PC-3 (cell line): ENCODE measurements around the gene PLEKHM3. TPM values are rescaled to one million over a fixed set of nuclear protein-coding genes. Genes with fewer than 3 reads are reported as not detected.

Source experiments
- ATAC-seq: fragments of 200-7000 bp; cut with Tn5 transposase; 2 replicates; pipeline ENCODE4 v1.9.1; 2020; ENCODE audit warnings: mild to moderate bottlenecking, moderate library complexity
- BruUV-seq: library from RNA; stranded (reverse); fragments of 400-500 nt; replicated peaks from 2 replicates; lab custom pipeline; 2021; lab: Mats Ljungman, UMichigan
- CTCF ChIA-PET: fragments of 300-600 bp; sonication (Branson Sonifier 250); formaldehyde crosslinking; loops from one replicate; lab custom pipeline; 2022; ENCODE audit warnings: antibody characterized with exemption; lab: Charles Lee
- POLR2A ChIA-PET: fragments of 300-600 bp; sonication (Branson Sonifier 250); formaldehyde crosslinking; loops from one replicate; lab custom pipeline; 2022; ENCODE audit warnings: antibody characterized with exemption; ENCODE audit not compliant: unreplicated experiment; lab: Charles Lee
- DNase-seq: peaks from one replicate; pipeline ENCODE4 v3.0.0-alpha.2; 2015
- H2AFZ ChIP-seq: fragments of 300-600 bp; sonication (generic); 2 replicates; pipeline ENCODE4 v1.6.0; 2016; ENCODE audit warnings: antibody characterized with exemption, low read length
- H3F3A ChIP-seq: fragments of 300-600 bp; sonication (generic); one replicate; pipeline ENCODE4 v1.6.0; 2017; ENCODE audit warnings: antibody characterized with exemption, low read length, control low read depth, mild to moderate bottlenecking; ENCODE audit not compliant: unreplicated experiment
- H3K27ac ChIP-seq: fragments of 300-600 bp; sonication (generic); 2 replicates; pipeline ENCODE4 v1.5.1; 2016; ENCODE audit warnings: mild to moderate bottlenecking, low read length
- H3K27me3 ChIP-seq: fragments of 300-600 bp; sonication (generic); 2 replicates; pipeline ENCODE4 v1.6.1; 2016; ENCODE audit warnings: low read length, mixed read lengths
- H3K36me3 ChIP-seq: fragments of 300-600 bp; sonication (generic); 2 replicates; pipeline ENCODE4 v1.6.1; 2016; ENCODE audit warnings: low read depth, mixed run types, low read length, mixed read lengths
- H3K4me1 ChIP-seq: fragments of 300-600 bp; sonication (generic); 2 replicates; pipeline ENCODE4 v1.5.1; 2016; ENCODE audit warnings: low read length; ENCODE audit not compliant: insufficient read depth
- H3K4me2 ChIP-seq: fragments of 300-600 bp; sonication (generic); 2 replicates; pipeline ENCODE4 v1.6.0; 2016; ENCODE audit warnings: low read length
- H3K4me3 ChIP-seq: fragments of 300-600 bp; sonication (generic); 2 replicates; pipeline ENCODE4 v1.5.1; 2016; ENCODE audit warnings: mild to moderate bottlenecking, low read length, mixed read lengths
- H3K79me2 ChIP-seq: fragments of 300-600 bp; sonication (generic); 2 replicates; pipeline ENCODE4 v1.6.1; 2017; ENCODE audit warnings: low read length, mixed read lengths
- H3K9ac ChIP-seq: fragments of 300-600 bp; sonication (generic); 2 replicates; pipeline ENCODE4 v1.6.0; 2016; ENCODE audit warnings: mild to moderate bottlenecking, low read length
- H3K9me2 ChIP-seq: fragments of 300-600 bp; sonication (generic); replicated peaks from 2 replicates; pipeline ENCODE4 v1.6.1; 2016; ENCODE audit warnings: mixed run types, low read length, mixed read lengths
- H3K9me3 ChIP-seq: fragments of 300-600 bp; sonication (generic); 2 replicates; pipeline ENCODE4 v1.6.1; 2016; ENCODE audit warnings: low read length, mixed read lengths
- H4K20me1 ChIP-seq: fragments of 300-600 bp; sonication (generic); 2 replicates; pipeline ENCODE4 v1.6.1; 2016; ENCODE audit warnings: low read length, mixed read lengths
- CTCF ChIP-seq: fragments of 300-600 bp; sonication (generic); conservative IDR thresholded peaks from 2 replicates; pipeline ENCODE4 v1.5.1; 2017; ENCODE audit warnings: antibody characterized with exemption, low read depth, mild to moderate bottlenecking, low read length
- EZH2 ChIP-seq: fragments of 300-600 bp; sonication (generic); IDR thresholded peaks from one replicate; pipeline ENCODE4 v1.6.1; 2017; ENCODE audit warnings: antibody characterized with exemption, mild to moderate bottlenecking, low read length; ENCODE audit not compliant: unreplicated experiment
- EZH2phosphoT487 ChIP-seq: fragments of 300-600 bp; sonication (generic); IDR thresholded peaks from 2 replicates; pipeline ENCODE4 v1.6.1; 2018; ENCODE audit warnings: mild to moderate bottlenecking, antibody characterized with exemption, low read length, borderline replicate concordance
- intact Hi-C: fragments of 100-400 bp; cut with micrococcal nuclease; formaldehyde crosslinking; loops from 2 replicates; pipeline ENCODE4 v1.9.0; 2023
- total RNA-seq: library from RNA; depleted of rRNA; stranded (reverse); fragments of >200 nt; gene quantifications from 2 replicates; pipeline ENCODE4 v1.2.3, GENCODE V29; 2014

The PLEKHM3 gene
- total RNA-seq, 1 experiment from 2014 or later, result 5.9 TPM

- no peaks in the 10 kb centered on the region for H3K27me3 ChIP-seq
- CTCF ChIA-PET, result no interaction called here
- no peaks in the 10 kb centered on the region for H3K9me3 ChIP-seq
- ATAC-seq (no peak), DNase-seq (no peak)
- H3K4me3 ChIP-seq, result no peak overlapping the region
- no peaks in the 10 kb centered on the region for H3K36me3 ChIP-seq
- no peaks in the 10 kb centered on the region for H3K9me2 ChIP-seq
- no peaks in the 10 kb centered on the region for H4K20me1 ChIP-seq
- no peak overlapping the region for H3K4me2 ChIP-seq
- no peaks in the 10 kb centered on the region for H3K79me2 ChIP-seq
- no peaks in the 10 kb centered on the region for H3F3A ChIP-seq
- no TSS peak for BruUV-seq
- POLR2A ChIA-PET, result no interaction called here
- intact Hi-C loops, result no loop called here
- no peak overlapping the region for H3K9ac ChIP-seq
- no peak overlapping the region; the same call in 1 of the 2 replicates for H2AFZ ChIP-seq
- no peak overlapping the region for H3K27ac ChIP-seq
- H3K4me1 ChIP-seq, result peaks cover 14% of the 10 kb centered on the region
- no peak for TF ChIP-seq EZH2
- TF ChIP-seq CTCF, result no peak
- TF ChIP-seq EZH2phosphoT487, result no peak
Observed at GRCh38 chr2:207938415-207938814, 86.9 kb downstream of the PLEKHM3 start.

- H4K20me1 ChIP-seq, result no peaks in the 10 kb centered on the region
- ATAC-seq, result no peak
Observed at GRCh38 chr2:207937823-207938222, 87.5 kb downstream of the PLEKHM3 start.

GRCh38 chr2:207937253-207937652 lies 88.1 kb downstream of the PLEKHM3 start:
- no TSS peak for BruUV-seq
- intact Hi-C loops, result no loop called here
- DNase-seq (no peak), ATAC-seq (no peak)
- H3K9me3 ChIP-seq, result no peaks in the 10 kb centered on the region
- ChIA-PET CTCF (no interaction called here), POLR2A (no interaction called here)
- no peak overlapping the region for H3K4me2 ChIP-seq
- TF ChIP-seq CTCF (no peak), EZH2phosphoT487 (no peak), EZH2 (no peak)
- no peaks in the 10 kb centered on the region for H4K20me1 ChIP-seq
- H3K9ac ChIP-seq, result no peak overlapping the region
- no peak overlapping the region for H2AFZ ChIP-seq
- H3K27ac ChIP-seq, result no peak overlapping the region
- no peaks in the 10 kb centered on the region for H3K9me2 ChIP-seq
- no peaks in the 10 kb centered on the region for H3K36me3 ChIP-seq
- peaks cover 14% of the 10 kb centered on the region for H3K4me1 ChIP-seq
- no peaks in the 10 kb centered on the region for H3K27me3 ChIP-seq
- H3K79me2 ChIP-seq, result no peaks in the 10 kb centered on the region
- no peaks in the 10 kb centered on the region for H3F3A ChIP-seq
- H3K4me3 ChIP-seq, result no peak overlapping the region

More at GRCh38 chr2:207937823-207938222, 87.5 kb downstream of the PLEKHM3 start:
- POLR2A ChIA-PET, result no interaction called here
- no peaks in the 10 kb centered on the region for H3F3A ChIP-seq
- no peak overlapping the region for H3K4me3 ChIP-seq
- H3K36me3 ChIP-seq, result no peaks in the 10 kb centered on the region
- no peak for DNase-seq
- H3K27ac ChIP-seq, result no peak overlapping the region
- intact Hi-C loops, result no loop called here
- CTCF ChIA-PET, result no interaction called here
- no peak overlapping the region for H3K9ac ChIP-seq
- H3K79me2 ChIP-seq, result no peaks in the 10 kb centered on the region
- TF ChIP-seq CTCF, result no peak
- no peak for TF ChIP-seq EZH2
- H3K27me3 ChIP-seq, result no peaks in the 10 kb centered on the region
- no peak overlapping the region for H3K4me2 ChIP-seq
- H3K9me3 ChIP-seq, result no peaks in the 10 kb centered on the region
- BruUV-seq, result no TSS peak
- H3K9me2 ChIP-seq, result no peaks in the 10 kb centered on the region
- peaks cover 14% of the 10 kb centered on the region for H3K4me1 ChIP-seq
- no peak overlapping the region for H2AFZ ChIP-seq
